Measurements from ENCODE around the gene NFKBIL1.
"Not testable (repeated sequence)": the region's sequence is repeated elsewhere in the genome, so short reads cannot be mapped to it uniquely, and the experiment has no call there.

Gene NFKBIL1

GRCh38 chr6:31587791-31588777, 40.7 kb downstream of the NFKBIL1 start:
- Histone ChIP-seq H3K27me3 (ENCODE audit: insufficient read depth, poor library complexity, severe bottlenecking) (no peaks in the 10 kb centered on the region), H3K9me3 (ENCODE audit: severe bottlenecking) (no peaks in the 10 kb centered on the region), H3K27ac (ENCODE audit: poor library complexity, severe bottlenecking) (no peak overlapping the region), H3K4me1 (ENCODE audit: insufficient read depth, poor library complexity, severe bottlenecking) (no peaks in the 10 kb centered on the region), H3K36me3 (ENCODE audit: low read depth) (no peaks in the 10 kb centered on the region), H3K4me3 (ENCODE audit: severe bottlenecking) (no peak overlapping the region)
- DNase-seq (ENCODE audit: low spot score) (no peak), ATAC-seq (ENCODE audit: low read depth) (no peak)
- TF ChIP-seq CTCF (IDR thresholded peaks at IDR 0.05; ENCODE audit: poor library complexity, severe bottlenecking) = no peak

GRCh38 chr6:31588871-31589650, 41.7 kb downstream of the NFKBIL1 start:
- H3K27ac ChIP-seq (ENCODE audit: poor library complexity, severe bottlenecking) = no peak overlapping the region
- 0 out of 3 replicates have a peak, but pooled peaks have one; percentile 9 for ATAC-seq (ENCODE audit: low read depth)

GRCh38 chr6:31590691-31591090, 43.3 kb downstream of the NFKBIL1 start:
- H3K27ac ChIP-seq (ENCODE audit: poor library complexity, severe bottlenecking); H3K4me3 ChIP-seq (ENCODE audit: severe bottlenecking); H3K4me1 ChIP-seq (ENCODE audit: insufficient read depth, poor library complexity, severe bottlenecking); ATAC-seq (ENCODE audit: low read depth); H3K9me3 ChIP-seq (ENCODE audit: severe bottlenecking); H3K36me3 ChIP-seq (ENCODE audit: low read depth); H3K27me3 ChIP-seq (ENCODE audit: insufficient read depth, poor library complexity, severe bottlenecking); DNase-seq (ENCODE audit: low spot score): not testable (repeated sequence)

More at GRCh38 chr6:31588871-31589650, 41.7 kb downstream of the NFKBIL1 start:
- Histone ChIP-seq H3K4me3 (ENCODE audit: severe bottlenecking) (no peak overlapping the region), H3K9me3 (ENCODE audit: severe bottlenecking) (no peaks in the 10 kb centered on the region), H3K36me3 (ENCODE audit: low read depth) (no peaks in the 10 kb centered on the region), H3K4me1 (ENCODE audit: insufficient read depth, poor library complexity, severe bottlenecking) (no peaks in the 10 kb centered on the region), H3K27me3 (ENCODE audit: insufficient read depth, poor library complexity, severe bottlenecking) (no peaks in the 10 kb centered on the region)
- TF ChIP-seq CTCF (IDR thresholded peaks at IDR 0.05; ENCODE audit: poor library complexity, severe bottlenecking) = no peak
- no peak for DNase-seq (ENCODE audit: low spot score)

- Histone ChIP-seq H3K9me3 (ENCODE audit: severe bottlenecking) (no peaks in the 10 kb centered on the region), H3K27ac (ENCODE audit: poor library complexity, severe bottlenecking) (no peak overlapping the region), H3K36me3 (ENCODE audit: low read depth) (no peaks in the 10 kb centered on the region), H3K4me3 (ENCODE audit: severe bottlenecking) (no peak overlapping the region), H3K4me1 (ENCODE audit: insufficient read depth, poor library complexity, severe bottlenecking) (no peaks in the 10 kb centered on the region), H3K27me3 (ENCODE audit: insufficient read depth, poor library complexity, severe bottlenecking) (no peaks in the 10 kb centered on the region)
- DNase-seq (ENCODE audit: low spot score) (no peak), ATAC-seq (ENCODE audit: low read depth) (no peak)
- TF ChIP-seq CTCF (IDR thresholded peaks at IDR 0.05; ENCODE audit: poor library complexity, severe bottlenecking) = no peak
Measured at GRCh38 chr6:31592396-31592771, 45.0 kb downstream of the NFKBIL1 start.

- Histone ChIP-seq H3K27me3 (ENCODE audit: insufficient read depth, poor library complexity, severe bottlenecking) (no peaks in the 10 kb centered on the region), H3K4me1 (ENCODE audit: insufficient read depth, poor library complexity, severe bottlenecking) (no peaks in the 10 kb centered on the region), H3K36me3 (ENCODE audit: low read depth) (no peaks in the 10 kb centered on the region), H3K27ac (ENCODE audit: poor library complexity, severe bottlenecking) (no peak overlapping the region), H3K4me3 (ENCODE audit: severe bottlenecking) (no peak overlapping the region), H3K9me3 (ENCODE audit: severe bottlenecking) (no peaks in the 10 kb centered on the region)
- ATAC-seq (ENCODE audit: low read depth) (peak; percentile 80), DNase-seq (ENCODE audit: low spot score) (no peak)
- TF ChIP-seq CTCF (IDR thresholded peaks at IDR 0.05; ENCODE audit: poor library complexity, severe bottlenecking) = peak; percentile 51
Measured at GRCh38 chr6:31597006-31597405, 49.6 kb downstream of the NFKBIL1 start.
